Left renal cortex interstitium (tissue), 4 donors: ENCODE measurements around the gene CHST15. TPM values are rescaled to one million over a fixed set of nuclear protein-coding genes. Genes with fewer than 3 reads are reported as not detected.
A peak's percentile ranks its signal among the peaks of the same experiment; 100 is the strongest.

Experiments used
- DNase-seq, 4 donors: peaks; one replicate each; pipeline ENCODE4 v3.0.0-alpha.2; 2013; ENCODE audit warnings: low read depth in 4 of 4, low spot score in 2 of 4, missing footprints in 1 of 4
- polyA plus RNA-seq, 4 donors: library from polyadenylated mRNA; unstranded; fragments of 120-200 nt; gene quantifications; one replicate each; pipeline ENCODE4 v1.2.1, GENCODE V29; 2013; ENCODE audit not compliant: insufficient read length in 4 of 4

Gene CHST15
- polyA plus RNA-seq, 4 donors = 16.3 to 20.9 (median 20.2) TPM

DNA sequence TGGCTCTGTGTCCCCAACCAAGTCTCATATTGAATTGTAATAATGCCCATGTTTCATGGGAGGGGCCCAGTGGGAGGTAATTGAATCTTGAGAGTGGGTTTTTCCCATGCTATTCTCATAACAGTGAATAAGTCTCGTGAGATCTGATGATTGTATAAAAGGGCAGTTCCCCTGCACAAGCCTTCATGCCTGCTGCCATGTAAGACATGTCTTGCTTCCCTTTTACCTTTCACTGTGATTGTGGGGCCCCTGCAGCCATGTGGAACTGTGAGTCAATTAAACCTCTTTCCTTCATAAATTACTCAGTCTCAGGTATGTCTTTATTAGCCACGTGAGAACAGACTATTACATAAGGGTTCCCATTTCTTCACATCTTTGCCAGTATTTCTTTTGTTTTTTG lies 104.7 kb downstream of the CHST15 start:
- DNase-seq = no peak

DNA sequence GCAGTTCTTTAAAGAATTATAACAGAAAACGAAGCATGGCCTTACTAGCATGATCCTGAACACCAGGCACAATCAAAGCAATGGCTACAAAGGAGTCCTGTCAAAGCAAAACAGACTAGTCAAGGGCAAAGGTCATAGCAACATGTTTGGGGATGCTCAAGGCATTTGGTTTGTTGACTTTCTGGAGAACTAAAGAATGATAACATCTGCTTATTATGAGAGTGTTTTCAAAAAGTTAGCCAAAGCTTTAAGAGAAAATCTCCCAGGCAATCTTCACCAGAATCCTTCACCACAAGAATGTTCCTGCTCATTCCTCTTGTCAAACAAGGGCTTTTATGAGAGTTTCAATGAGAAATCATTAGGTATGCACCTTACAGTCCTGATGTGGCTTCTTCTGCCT lies 106.7 kb downstream of the CHST15 start:
- DNase-seq = no peak

DNA sequence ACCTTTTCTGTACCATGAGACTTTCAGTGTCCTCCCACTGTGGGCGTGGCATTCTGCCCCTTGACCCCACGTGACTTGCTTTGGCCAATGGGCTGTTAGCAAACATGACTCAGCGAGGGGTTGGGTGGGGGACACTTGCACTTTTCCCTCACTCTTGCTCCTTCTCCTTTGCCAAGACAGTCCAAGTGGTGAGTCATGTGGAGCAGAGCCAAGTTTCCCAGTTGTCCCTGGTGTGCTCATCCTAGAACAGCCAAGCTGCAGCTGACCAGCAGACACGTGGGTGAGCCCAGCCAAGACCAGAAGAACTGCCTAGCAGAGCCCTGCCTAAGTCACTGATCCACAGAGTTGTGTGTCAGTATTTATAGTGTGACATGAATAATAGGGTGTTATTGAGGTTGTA lies 119.0 kb downstream of the CHST15 start:
- no peak for DNase-seq

DNA sequence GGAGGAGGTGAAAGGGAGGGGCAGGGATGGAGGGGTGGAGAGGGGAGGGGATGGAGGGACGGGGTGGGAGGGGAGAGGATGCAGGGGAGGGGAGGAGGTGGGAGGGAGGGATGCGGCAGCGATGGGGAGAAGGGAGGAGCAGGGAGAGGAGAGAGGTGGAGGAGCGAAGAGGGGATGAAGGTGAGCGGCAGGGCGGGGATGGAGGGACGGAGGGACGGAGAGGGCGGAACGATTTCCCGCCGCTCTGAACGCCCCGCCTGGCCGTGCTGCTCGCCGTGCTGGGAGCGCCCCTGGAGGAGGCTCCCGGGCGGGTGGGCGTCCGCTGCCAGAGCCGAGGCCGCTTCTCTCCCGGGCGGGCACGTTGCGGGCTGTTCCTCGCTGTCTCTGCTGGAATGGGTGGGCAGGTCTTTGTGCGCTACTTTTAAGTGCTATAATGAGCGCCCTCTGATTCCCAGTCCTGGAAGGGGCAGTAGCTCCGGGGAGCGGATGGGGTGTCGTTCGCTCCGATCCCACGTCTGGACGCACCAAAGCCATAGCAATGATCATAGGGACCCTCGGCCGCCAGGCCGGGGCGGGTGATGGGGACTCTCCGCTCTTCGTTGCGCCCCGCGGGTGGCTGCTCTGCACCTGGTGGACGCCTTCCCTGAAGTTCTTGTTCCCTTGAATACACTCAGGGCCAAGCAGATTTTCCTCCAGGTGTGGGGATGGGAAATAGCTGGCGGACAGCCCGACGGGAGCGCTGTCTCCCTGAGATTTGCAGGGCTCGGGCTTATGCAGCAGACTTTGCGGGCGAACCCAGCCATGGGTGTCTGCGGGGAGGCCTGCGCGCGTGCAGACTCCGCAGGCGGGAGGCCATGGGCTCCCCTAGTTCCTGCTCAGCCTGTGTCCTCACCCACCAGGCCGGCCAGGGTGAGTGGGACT lies 120.7 kb downstream of the CHST15 start:
- no peak for DNase-seq

DNA sequence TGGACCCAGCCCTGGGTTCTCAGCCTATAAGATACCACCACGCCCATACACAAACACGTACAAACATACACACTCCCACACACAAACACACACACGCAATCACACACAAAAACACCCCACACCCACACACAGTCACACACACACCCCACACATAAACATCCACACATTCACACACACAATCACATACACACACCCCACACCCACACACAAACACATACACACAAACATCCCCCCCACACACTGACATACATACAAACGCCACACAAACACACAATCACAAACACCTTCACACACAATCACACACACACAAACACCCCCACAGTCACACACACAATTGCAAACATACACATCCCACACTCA lies 122.5 kb downstream of the CHST15 start:
- no peak for DNase-seq

DNA sequence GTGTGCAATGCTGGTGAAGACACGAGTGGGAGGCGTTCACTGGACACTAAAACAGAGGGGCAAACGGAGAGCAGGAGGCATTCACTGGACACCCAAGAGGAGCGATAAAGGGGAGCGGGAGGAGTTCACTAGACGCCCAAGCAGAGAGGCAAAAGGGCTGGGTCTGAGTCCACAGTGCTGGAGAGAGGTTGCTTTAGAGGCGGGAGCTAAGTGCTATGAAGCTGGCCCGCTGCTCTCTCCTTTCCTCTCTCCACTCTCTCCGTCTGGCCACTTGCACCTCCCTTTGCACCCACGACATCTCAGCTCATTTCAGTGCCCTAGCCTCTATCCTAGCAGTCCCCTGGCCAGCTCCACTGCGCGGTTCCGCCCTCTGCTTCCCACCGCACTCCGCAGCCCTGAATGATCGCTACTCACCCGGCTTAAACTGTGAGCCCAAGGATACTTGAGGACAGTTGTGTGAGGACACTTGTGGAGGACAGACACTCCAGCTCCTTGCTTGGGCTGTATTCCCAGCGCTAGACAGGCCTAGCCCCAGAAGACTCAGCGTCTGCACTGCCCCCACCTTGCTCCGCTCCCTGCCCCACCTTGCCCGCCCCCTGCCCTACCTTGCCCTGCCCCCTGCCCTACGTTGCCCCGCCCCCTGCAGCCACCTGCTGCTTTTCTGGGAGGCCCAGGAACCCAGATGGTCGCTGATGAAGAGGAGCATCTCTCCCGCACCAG lies 123.0 kb downstream of the CHST15 start:
- no peak for DNase-seq

DNA sequence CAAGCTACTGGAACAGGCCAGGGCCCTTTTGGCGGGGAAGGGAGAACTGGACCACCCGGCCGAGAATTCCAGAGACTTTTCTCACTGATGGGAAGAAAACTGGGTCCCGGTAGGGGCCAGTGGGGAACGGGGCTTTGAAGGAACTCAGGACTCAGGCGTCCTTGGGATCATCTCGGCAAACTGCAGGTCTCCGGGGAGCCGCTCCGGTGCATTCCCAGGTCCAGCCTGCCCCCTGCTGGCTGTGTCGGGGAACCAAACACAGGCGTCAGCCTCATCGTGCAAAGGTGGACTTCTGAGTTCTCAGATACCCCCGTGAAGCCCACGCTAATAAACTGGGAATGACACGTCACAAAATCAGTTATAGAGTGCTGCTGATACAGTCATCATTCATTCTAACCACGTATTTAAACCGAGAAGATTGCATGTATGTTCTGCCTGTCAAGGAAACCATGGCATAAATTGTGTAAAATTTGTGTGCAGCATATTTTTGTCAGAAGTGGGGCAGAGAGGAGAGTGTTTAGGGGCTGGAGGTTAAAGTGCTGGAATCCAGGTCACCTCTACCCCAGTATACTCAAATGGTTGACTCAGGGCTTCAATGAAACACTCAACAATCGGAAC lies 125.7 kb downstream of the CHST15 start:
- DNase-seq = peak in 1 of 4 donors; percentile 48

DNA sequence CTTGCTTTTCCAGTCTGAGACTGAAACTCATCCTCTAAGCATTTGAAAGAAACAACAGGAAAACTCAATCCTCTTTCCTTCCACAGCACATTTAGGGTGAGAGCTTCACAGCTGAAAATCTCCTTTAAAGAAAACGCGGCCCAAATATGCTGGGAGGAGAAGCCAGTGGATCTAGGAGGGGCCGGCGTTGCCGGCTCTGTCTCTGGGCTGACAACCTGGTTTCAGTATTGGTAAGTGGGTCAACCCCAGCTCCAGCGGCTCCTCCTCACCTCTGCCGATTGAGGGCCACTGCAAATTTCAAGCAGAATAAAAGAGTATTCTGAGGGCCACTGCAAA lies 126.5 kb downstream of the CHST15 start:
- DNase-seq = no peak

DNA sequence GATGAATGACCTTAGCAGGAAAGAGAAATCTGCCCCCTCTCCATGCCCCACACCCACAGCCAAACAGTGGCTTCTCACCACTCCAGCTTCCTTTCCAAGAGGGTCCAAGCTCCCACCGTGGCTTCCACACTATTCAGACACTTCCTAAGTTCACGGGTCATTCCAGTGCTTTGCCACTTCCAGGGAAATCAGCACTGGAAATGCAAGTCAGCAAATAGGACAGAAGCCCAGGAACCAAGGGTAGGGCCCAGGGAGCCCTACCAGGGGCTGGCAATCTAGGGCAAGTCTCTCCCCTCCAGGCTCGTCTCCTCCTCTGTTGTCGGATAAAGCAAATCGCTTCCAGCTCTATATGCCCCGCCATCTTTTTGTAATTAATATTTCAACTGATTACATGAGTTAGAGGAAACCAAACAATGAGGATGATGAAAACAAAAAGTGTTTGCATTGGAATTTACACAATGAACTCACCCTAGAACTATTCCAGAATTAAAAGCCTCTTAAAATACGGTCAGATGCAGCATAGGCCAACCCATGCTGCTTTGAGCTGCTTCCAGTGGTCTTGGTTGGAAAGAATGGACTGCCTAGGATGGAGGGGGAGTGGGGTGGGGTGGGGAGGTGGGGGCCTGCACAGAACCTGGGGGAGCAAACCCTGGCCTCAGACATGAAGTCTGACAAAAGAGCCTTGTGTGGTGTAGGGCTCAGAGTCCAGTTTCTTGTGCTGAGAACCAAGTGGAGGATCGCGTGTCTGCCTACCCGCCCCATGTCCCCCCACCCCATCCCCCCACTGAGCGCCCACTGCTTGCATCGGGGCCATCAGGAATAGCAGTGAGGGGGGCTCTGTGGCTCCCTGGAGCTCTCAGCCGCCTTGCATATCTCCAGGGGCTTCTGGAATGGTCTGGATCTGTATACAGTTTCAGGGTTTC lies 127.2 kb downstream of the CHST15 start:
- no peak for DNase-seq

DNA sequence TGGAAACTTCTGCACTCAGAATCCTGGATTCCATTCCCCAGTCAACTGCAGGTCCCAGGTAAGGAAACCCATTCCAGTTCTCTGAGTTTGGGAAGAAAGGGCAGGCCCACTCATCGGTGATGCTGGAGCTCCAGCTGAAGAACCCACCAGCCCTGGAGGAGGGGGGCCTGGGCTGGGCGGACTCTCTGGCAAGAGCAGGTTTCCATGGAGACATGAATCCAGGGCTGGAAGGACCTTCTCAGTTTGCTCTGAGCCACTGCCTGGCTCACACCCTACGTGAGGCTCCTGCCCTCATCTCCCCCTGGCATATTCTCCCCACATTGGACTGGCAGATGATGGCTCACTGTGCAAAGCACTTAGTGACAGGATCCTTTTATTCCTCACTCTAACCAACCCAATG lies 128.4 kb downstream of the CHST15 start:
- no peak for DNase-seq

DNA sequence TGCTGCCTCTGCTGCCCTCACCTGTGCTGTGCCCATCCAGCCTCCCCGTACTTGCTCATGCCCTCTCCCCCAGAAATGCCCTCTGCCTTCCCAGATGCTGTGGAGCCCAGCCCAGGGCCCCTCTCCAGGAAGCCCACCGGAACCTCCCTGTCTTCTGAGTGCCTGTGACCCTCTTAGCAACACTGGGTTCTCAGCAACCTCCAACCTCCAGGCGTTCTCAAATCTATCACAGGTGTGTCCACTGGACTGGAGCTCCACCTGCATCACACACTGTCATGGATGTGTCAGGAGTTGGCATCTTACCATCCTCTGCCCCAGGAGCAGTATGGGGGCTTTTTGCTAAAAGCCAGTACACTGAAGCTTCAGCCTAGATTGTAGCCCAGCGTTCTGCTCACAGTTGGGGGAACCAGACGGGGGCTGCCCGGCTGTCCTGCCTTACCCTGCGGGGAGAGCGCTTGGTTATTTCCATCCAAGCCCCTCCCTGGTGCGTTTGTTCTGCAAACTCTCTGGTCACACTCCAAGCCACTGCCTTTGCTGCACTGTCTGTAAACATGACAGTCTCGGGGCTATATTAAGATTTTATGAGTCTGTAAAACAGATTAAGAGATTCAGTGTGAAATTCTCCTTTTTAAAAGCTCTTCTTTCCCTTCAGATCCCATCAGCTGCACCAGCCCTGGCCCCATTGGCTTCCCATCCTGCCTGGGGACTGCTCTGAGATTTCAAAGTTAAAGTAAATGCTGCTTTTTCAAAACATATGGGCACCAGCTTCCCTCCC lies 130.5 kb downstream of the CHST15 start:
- no peak for DNase-seq

DNA sequence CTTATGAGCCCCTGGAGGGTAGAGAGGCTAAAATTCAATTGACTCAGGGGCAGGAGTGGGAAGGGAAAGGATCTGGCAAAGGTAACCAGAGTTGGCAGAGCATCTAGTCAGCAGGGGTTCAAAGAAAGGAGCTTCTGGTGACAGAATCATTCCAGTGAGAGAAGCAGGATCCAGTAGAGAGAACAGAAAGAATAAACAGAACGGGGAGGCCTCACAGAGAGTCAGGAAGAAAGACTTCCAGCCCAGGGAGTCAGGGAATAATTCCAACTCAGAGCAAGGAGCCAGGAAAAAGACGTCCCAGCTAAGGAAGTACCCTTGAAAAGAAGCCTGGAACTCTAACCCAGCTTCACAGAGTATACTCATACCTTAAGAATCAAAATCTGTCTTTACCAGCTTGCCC lies 135.2 kb downstream of the CHST15 start:
- DNase-seq = no peak

Other genes starting within 250 kb of the CHST15 start
- gene CPXM2, start 201.8 kb downstream of the CHST15 start, polyA plus RNA-seq = 1 to 10 TPM; 4.6 to 6.7 (median 5.5) TPM